Natural killer cell treated with Interleukin-12 subunit alpha and Interleukin-12 subunit beta and Interleukin-15 and Interleukin-18, amount 100 ng/mL, for 72 hours (primary cell): ENCODE measurements around the gene SFRP2. TPM values are rescaled to one million over a fixed set of nuclear protein-coding genes. Genes with fewer than 3 reads are reported as not detected.

Source experiments
- ATAC-seq, 2 donors: fragments of 150-1000 bp; cut with Tn5 transposase in 1 of 2; sonication (Bioruptor Pico), chemical (Tn5 transposase) in 1 of 2; 2 replicates each; pipeline ENCODE4 v1.10.0; 2021
- DNase-seq: peaks from one replicate; pipeline ENCODE4 v3.0.0; 2022; ENCODE audit warnings: low spot score
- H3K27ac Mint-ChIP-seq, 2 donors: 1 replicate in 1 of 2; 2 replicates in 1 of 2; pipeline ENCODE4 v1.8.0; 2022; ENCODE audit warnings: mixed read lengths in 2 of 2, mild to moderate bottlenecking in 1 of 2, moderate library complexity in 1 of 2
- H3K27me3 Mint-ChIP-seq, 2 donors: 1 replicate in 1 of 2; 2 replicates in 1 of 2; pipeline ENCODE4 v1.8.0; 2022; ENCODE audit warnings: mixed read lengths in 2 of 2
- H3K36me3 Mint-ChIP-seq: one replicate; pipeline ENCODE4 v1.8.0; 2022; ENCODE audit warnings: mixed read lengths
- H3K4me1 Mint-ChIP-seq, 2 donors: 1 replicate in 1 of 2; 2 replicates in 1 of 2; pipeline ENCODE4 v1.8.0; 2022; ENCODE audit warnings: low read depth in 2 of 2, mixed read lengths in 2 of 2, mild to moderate bottlenecking in 1 of 2
- H3K4me3 Mint-ChIP-seq: one replicate; pipeline ENCODE4 v1.8.0; 2022; ENCODE audit warnings: mixed read lengths
- H3K9me3 Mint-ChIP-seq: 2 replicates; pipeline ENCODE4 v1.8.0; 2022; ENCODE audit warnings: mixed read lengths
- total RNA-seq, 2 donors: library from RNA; stranded (reverse); gene quantifications; one replicate each; pipeline ENCODE4 v1.2.3, GENCODE V29; 2022

SFRP2 gene
- total RNA-seq, 2 donors from 2014 or later = not detected

GRCh38 chr4:153790500-153790865, 1.6 kb upstream of the SFRP2 start:
- no peak for DNase-seq
- H3K36me3 Mint-ChIP-seq = no peaks in the 10 kb centered on the region
- H3K9me3 Mint-ChIP-seq = no peaks in the 10 kb centered on the region
- no peak overlapping the region for H3K4me3 Mint-ChIP-seq
- H3K27ac Mint-ChIP-seq = no peak overlapping the region
- peaks cover 52 to 82% of the 10 kb centered on the region in 2 donors for H3K27me3 Mint-ChIP-seq
- H3K4me1 Mint-ChIP-seq = peaks cover 7 to 9% of the 10 kb centered on the region in 2 donors
- no peak for ATAC-seq

DNA sequence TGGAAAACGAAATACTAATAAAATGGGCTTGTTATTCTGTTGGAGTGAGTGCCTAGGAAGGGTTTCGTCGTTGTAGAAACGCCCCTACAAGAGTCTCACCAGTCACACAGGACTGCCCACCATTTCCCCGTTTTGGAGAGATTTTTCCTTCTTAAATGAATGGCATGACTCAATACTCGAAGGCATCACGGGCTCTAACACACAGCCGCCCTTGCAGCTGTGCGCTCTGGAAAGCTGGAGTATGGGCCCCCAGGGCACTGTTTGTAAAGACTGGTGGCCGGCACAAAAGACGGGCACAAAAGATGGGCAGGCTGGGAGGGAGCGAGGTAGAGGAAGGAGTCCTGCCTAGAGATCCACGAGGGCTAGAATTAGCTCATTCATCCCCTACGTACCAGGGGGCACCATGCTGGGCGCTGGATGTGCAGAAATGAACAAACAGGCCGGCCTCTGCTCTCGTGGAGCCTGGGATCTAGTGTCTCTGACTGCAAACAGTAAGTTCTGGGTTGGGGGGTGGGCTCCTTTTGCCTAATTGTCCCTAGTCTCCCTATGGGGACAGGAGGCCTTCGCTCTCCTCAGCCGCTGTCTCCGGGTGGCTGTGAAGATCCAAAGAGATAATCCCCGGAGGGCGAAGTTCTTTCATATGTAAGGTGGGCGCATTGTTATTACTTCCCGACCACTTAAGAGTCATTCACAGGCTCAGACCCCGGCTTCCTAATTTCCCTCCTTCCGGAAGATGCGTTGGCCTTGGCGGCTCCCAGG, 1.0 kb upstream of the SFRP2 start:
- ATAC-seq = no peak
- Mint-ChIP-seq H3K36me3 (no peaks in the 10 kb centered on the region), H3K27ac (no peak overlapping the region), H3K4me3 (no peak overlapping the region), H3K27me3 (peaks cover 47 to 77% of the 10 kb centered on the region in 2 donors), H3K9me3 (no peaks in the 10 kb centered on the region), H3K4me1 (peaks cover 7 to 9% of the 10 kb centered on the region in 2 donors)
- DNase-seq = no peak

- DNase-seq = no peak
- H3K4me3 Mint-ChIP-seq = no peak overlapping the region
These were observed 851 bp downstream of the SFRP2 start for GRCh38 chr4:153788051-153788412.

DNA sequence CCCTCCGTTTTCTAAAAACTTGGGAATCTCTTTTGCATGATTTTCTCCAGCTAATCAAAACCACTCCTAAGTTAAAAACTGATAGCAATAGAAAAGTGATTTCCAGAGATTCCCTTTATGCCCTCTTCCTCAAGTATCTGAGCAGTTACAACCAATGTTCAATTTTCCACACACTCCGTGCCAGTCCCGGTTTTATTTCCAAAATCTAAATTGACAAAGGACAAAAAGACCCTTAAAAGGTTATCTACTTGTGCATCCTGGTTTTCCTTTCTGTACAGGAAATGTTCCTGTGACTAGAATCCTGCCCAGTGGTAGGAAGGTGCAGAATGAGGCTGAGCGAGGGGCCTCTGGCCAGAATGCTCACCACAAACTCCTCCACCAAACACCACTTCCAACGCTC, 1.3 kb downstream of the SFRP2 start:
- ATAC-seq = no peak
- no peak for DNase-seq
- Mint-ChIP-seq H3K27ac (no peak overlapping the region), H3K9me3 (no peaks in the 10 kb centered on the region), H3K4me1 (peaks cover 7 to 9% of the 10 kb centered on the region in 2 donors), H3K36me3 (no peaks in the 10 kb centered on the region), H3K27me3 (peaks cover 41 to 76% of the 10 kb centered on the region in 2 donors), H3K4me3 (no peak overlapping the region)

More at GRCh38 chr4:153788051-153788412, 851 bp downstream of the SFRP2 start:
- Mint-ChIP-seq H3K4me1 (peaks cover 7 to 9% of the 10 kb centered on the region in 2 donors), H3K27me3 (peaks cover 43 to 76% of the 10 kb centered on the region in 2 donors), H3K9me3 (no peaks in the 10 kb centered on the region), H3K27ac (no peak overlapping the region), H3K36me3 (no peaks in the 10 kb centered on the region)
- no peak for ATAC-seq

DNA sequence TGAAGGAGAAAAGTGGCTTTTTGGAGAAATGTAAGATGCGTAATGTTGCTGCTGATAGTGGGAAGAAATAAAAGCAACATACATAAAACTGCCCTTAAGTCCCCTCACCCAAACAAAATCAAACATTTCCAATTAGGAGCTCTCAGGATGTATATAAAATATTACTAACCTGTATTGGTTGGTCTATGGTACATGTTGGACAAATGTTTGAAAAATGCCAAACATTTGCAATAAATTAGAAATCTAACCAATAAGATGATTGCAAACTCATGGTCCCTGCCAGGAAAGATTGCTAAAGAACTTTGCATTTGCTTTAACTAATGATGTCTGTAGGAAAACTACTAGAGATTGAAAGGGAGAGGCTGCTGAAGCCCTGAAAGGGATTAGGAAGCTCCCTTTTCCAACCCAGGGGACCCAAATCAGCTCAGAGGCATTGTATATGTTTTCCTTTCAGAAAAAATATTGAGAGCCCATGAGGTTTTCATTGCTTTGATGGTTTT, 1.8 kb downstream of the SFRP2 start:
- H3K4me1 Mint-ChIP-seq = peaks cover 7 to 9% of the 10 kb centered on the region in 2 donors
- no peaks in the 10 kb centered on the region for H3K9me3 Mint-ChIP-seq
- H3K27ac Mint-ChIP-seq = no peak overlapping the region
- no peak overlapping the region for H3K4me3 Mint-ChIP-seq
- DNase-seq (no peak), ATAC-seq (no peak)
- no peaks in the 10 kb centered on the region for H3K36me3 Mint-ChIP-seq
- peaks cover 44 to 77% of the 10 kb centered on the region in 2 donors for H3K27me3 Mint-ChIP-seq

- H3K4me3 Mint-ChIP-seq = no peak overlapping the region
- peaks cover 0 to 1% of the 10 kb centered on the region in 2 donors for H3K4me1 Mint-ChIP-seq
- H3K9me3 Mint-ChIP-seq = no peaks in the 10 kb centered on the region
- peaks cover 45 to 77% of the 10 kb centered on the region in 2 donors for H3K27me3 Mint-ChIP-seq
- H3K36me3 Mint-ChIP-seq = no peaks in the 10 kb centered on the region
- ATAC-seq (no peak), DNase-seq (no peak)
- H3K27ac Mint-ChIP-seq = no peak overlapping the region
These were observed 2.8 kb downstream of the SFRP2 start for GRCh38 chr4:153785910-153786721.

- Mint-ChIP-seq H3K4me1 (no peaks in the 10 kb centered on the region), H3K9me3 (no peaks in the 10 kb centered on the region), H3K4me3 (no peak overlapping the region), H3K27me3 (peaks cover 42 to 77% of the 10 kb centered on the region in 2 donors), H3K36me3 (no peaks in the 10 kb centered on the region), H3K27ac (no peak overlapping the region)
- DNase-seq = no peak
- ATAC-seq = no peak
These were observed 4.7 kb downstream of the SFRP2 start for GRCh38 chr4:153784166-153784699.

DNA sequence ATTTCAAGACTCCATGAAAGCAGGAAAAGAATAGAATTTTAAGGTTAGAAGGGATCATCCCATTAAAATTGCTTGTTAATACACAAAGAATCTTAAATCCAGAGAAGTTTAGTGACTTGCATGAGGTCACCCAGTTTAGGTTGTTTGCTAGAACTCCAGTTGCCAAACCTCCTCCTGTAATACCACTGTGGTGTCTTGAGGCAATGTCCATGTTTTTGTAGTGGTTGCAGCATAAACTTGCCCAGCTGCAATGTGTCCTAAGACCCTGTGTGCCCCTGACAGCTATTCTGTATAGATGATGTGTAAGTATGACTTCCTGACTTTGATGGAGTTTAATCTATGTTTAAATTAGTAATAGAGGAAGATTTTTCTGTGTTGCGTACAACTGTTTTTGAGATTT, 6.3 kb downstream of the SFRP2 start:
- no peaks in the 10 kb centered on the region for H3K9me3 Mint-ChIP-seq
- no peak for DNase-seq
- H3K27me3 Mint-ChIP-seq = peaks cover 34 to 80% of the 10 kb centered on the region in 2 donors
- no peaks in the 10 kb centered on the region for H3K4me1 Mint-ChIP-seq
- ATAC-seq = no peak
- no peak overlapping the region for H3K4me3 Mint-ChIP-seq
- H3K27ac Mint-ChIP-seq = no peak overlapping the region
- no peaks in the 10 kb centered on the region for H3K36me3 Mint-ChIP-seq

GRCh38 chr4:153781717-153782416, 7.0 kb downstream of the SFRP2 start:
- Mint-ChIP-seq H3K4me3 (no peak overlapping the region), H3K9me3 (no peaks in the 10 kb centered on the region), H3K27me3 (peaks cover 32 to 79% of the 10 kb centered on the region in 2 donors), H3K27ac (no peak overlapping the region), H3K36me3 (no peaks in the 10 kb centered on the region), H3K4me1 (no peaks in the 10 kb centered on the region)
- no peak for ATAC-seq
- no peak for DNase-seq

DNA sequence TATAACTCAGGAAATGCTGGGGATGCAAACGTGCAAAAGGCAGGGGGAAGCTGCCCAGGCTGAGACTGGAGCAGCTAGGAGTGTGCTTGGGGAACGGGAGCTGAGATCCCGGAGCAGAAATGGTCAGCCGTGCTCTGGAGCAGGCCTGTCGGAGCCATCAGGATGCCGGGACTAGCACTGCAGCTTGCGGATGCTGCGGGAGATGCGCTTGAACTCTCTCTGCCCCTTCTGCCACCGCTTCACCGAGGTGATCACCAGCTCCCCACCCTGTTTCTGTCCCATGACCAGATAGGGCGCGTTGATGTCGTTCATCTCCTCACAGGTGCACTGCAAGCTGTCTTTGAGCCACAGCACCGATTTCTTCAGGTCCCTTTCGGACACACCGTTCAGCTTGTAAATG, 7.6 kb downstream of the SFRP2 start:
- Mint-ChIP-seq H3K4me3 (no peak overlapping the region), H3K27ac (no peak overlapping the region), H3K36me3 (no peaks in the 10 kb centered on the region), H3K4me1 (no peaks in the 10 kb centered on the region), H3K9me3 (no peaks in the 10 kb centered on the region), H3K27me3 (peaks cover 38 to 79% of the 10 kb centered on the region in 2 donors)
- no peak for DNase-seq
- no peak for ATAC-seq

DNA sequence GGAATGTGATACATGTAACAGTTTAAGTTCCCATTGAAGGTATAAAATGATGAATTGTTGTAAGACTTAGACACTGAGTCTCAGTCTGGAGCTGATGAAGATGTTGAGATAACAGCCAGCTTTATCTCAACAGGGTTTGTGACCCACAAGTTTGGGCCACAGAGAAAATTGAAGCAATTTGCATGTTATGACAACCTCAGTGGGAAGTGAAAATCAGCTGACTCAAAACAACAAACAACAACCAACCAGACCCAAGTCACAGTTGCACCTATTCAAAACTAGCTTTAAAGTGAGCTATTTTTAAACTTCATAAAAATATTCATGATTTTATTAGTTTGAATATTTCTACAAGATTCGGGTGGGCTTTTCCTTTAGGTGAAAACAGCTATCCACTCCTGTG, 8.0 kb downstream of the SFRP2 start:
- Mint-ChIP-seq H3K36me3 (no peaks in the 10 kb centered on the region), H3K4me3 (no peak overlapping the region), H3K9me3 (no peaks in the 10 kb centered on the region), H3K4me1 (no peaks in the 10 kb centered on the region), H3K27ac (no peak overlapping the region), H3K27me3 (peaks cover 39 to 79% of the 10 kb centered on the region in 2 donors)
- ATAC-seq (no peak), DNase-seq (no peak)

- DNase-seq = no peak
- Mint-ChIP-seq H3K27ac (no peak overlapping the region), H3K4me1 (no peaks in the 10 kb centered on the region), H3K36me3 (no peaks in the 10 kb centered on the region), H3K4me3 (no peak overlapping the region), H3K27me3 (peaks cover 39 to 76% of the 10 kb centered on the region in 2 donors), H3K9me3 (no peaks in the 10 kb centered on the region)
- ATAC-seq = no peak
These were observed 8.7 kb downstream of the SFRP2 start for GRCh38 chr4:153780221-153780620.

DNA sequence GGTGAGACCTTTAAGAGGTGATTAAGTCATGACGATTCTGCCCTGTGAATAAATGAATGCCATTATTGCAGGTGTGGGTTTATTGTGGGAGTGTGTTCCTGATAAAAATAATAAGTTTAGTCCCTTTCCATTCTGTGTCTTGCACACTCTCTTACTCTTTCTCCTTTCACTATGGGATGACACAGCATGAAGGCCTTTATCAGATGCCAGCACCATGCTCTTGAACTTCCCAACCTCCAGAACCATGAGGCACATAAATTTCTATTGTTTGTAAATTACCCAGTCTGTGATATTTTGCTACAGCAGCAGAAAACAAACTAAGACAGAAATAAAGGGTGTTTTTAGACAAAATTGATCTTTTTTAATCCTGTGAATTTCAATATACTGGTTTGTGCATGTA, 10.5 kb downstream of the SFRP2 start:
- Mint-ChIP-seq H3K4me3 (no peak overlapping the region), H3K36me3 (no peaks in the 10 kb centered on the region), H3K27ac (no peak overlapping the region), H3K9me3 (no peaks in the 10 kb centered on the region), H3K4me1 (no peaks in the 10 kb centered on the region), H3K27me3 (peaks cover 36 to 76% of the 10 kb centered on the region in 2 donors)
- DNase-seq = no peak
- no peak for ATAC-seq
